ENCODE measurements around the gene IMMT. TPM values are rescaled to one million over a fixed set of nuclear protein-coding genes. Genes with fewer than 3 reads are reported as not detected.

The IMMT gene
- 103 to 124 TPM (median 107 TPM) in 5 replicates for total RNA-seq (2022; extraction: Qiagen RNA extraction)

GRCh38 chr2:86195055-86195807, at the start of gene IMMT:
TSS of gene IMMT (minus strand) at chr2:86195462. CDS start at chr2:86195382, 80 bp downstream.

GRCh38 chr2:86105969-86106945, 89.0 kb downstream of the IMMT start, which contains the start of gene PTCD3:
TSS of gene PTCD3 (plus strand) at chr2:86106235. CDS start at chr2:86106248, 13 bp downstream.

GRCh38 chr2:86105252-86105968, 89.9 kb downstream of the IMMT start, which contains the start of gene POLR1A:
TSS of gene POLR1A (minus strand) at chr2:86105886. CDS start at chr2:86105776, 110 bp downstream.

Other genes starting within 250 kb of the IMMT start
- gene POLR1A, start 89.6 kb downstream of the IMMT start, total RNA-seq (2022; extraction: Qiagen RNA extraction): 19.9 to 25.9 TPM (median 21.7 TPM) in 5 replicates
- gene PTCD3, start 89.2 kb downstream of the IMMT start, total RNA-seq (2022; extraction: Qiagen RNA extraction): 47.4 to 111 TPM (median 72.8 TPM) in 5 replicates
- gene MRPL35, start 4.0 kb upstream of the IMMT start, total RNA-seq (2022; extraction: Qiagen RNA extraction): 71.9 to 96.3 TPM (median 73.8 TPM) in 5 replicates
- gene REEP1, start 142.2 kb upstream of the IMMT start, total RNA-seq (2022; extraction: Qiagen RNA extraction): 0.88 to 1.2 TPM (median 1.1 TPM) in 5 replicates
- gene KDM3A, start 245.9 kb upstream of the IMMT start, total RNA-seq (2022; extraction: Qiagen RNA extraction): 15.5 to 30.4 TPM (median 22.5 TPM) in 5 replicates